GM04503 (cell line): Measurements from ENCODE around the gene MAPK14.

Experiments
- DNase-seq: peaks from one replicate; pipeline ENCODE4 v3.0.0-alpha.2; 2012; ENCODE audit warnings: low read depth

The MAPK14 gene

DNA sequence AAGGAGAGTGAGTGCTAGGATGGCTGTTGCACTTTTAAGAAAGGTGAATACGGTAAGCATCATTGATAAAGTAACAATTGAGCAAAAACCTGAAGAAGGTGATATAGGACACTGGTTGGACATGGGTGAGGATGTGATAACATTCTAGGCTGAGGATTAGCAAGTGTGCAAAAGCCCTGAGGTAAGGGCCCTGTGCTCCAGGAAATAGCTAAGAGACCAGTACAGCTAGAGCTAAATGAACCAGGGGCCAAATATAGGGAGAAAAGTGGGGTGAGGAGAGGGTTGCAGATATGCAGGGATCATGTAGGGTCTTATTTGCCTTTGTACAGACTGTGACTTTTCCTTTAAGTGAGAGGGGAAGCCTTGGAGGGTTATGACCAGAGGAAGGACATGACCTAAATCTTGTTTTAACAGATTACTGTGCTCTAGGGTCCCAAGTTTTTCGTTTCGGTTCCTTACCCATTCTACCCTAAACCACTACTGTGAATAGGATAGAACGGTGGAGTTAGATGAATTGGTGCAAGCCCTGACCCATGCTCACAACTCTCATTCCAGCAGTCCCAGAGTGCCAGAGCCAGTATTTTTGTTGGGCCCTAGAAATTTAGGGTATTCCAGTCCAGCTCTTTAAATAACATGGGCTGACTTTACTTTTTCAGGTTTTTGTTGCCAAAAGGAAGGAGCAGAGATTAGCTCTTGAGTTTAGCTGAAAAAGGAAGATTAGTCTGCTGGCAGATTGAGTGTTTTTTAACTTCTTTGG is 10.7 kb downstream of the MAPK14 start:
- no peak for DNase-seq

DNA sequence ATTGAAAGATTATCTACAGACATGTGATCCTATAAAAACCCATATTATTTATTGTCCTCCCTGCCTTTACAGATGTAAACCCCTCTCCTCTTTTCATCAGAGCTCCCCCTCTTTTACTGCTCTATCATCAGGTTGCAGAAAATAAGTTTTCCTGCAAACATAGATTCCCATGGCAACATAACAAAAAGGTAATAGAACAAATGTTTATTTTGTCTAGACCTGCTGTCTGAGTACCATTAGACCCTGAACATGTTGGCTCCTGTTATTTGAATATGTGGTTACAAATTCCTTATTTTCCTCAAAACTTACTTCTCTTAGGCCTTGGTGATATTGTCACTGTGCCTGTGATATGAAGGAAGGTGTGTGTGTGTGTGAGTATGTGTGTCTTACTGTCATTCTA is 11.5 kb downstream of the MAPK14 start:
- DNase-seq = no peak

DNA sequence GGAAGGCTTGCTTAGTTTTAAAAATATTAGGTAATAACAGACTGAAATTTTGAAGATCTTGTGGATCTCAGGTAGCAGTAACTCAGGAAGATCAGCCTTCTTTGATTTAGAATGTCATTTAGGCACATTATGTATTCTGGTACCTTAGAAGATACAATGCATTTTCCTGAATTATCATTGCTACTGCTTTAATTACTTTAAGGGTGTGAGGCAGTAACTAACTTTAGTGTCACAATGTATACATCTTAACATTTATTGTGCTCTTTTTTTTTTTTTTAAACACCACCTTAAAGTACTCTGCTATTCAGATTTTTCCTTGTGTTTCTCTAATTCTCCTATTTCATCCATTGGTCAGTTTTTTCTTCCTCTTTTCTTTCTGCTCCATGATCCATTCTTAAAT is 13.3 kb downstream of the MAPK14 start:
- DNase-seq = no peak

DNA sequence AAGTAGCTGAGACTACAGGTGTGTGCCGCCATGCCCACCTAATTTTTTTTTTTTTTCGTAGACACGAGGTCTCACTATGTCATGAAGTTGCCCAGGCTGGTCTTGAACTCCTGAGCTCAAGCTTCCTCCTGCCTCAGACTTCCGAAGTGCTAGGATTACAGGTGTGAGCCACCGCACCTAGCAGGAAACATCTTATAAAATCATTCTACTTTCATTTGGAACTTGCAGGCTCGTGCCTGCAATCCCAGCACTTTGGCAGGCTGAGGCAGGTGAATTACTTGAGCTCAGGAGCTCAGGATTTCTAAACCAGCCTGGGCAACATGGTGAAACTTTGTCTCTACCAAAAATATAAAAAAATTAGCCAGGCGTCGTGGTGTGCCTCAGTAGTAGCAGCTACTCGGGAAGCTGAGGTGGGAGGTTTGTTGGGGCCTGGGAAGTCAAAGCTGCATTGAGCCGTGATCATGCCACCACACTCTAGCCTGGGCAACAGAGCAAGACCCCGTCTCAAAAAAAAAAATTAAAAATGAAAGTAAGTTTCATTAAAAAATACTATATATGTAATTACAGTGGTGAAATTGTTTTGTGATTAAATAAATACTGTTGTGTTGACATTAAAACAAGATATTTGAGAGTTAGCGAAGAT is 15.1 kb downstream of the MAPK14 start:
- DNase-seq = no peak

DNA sequence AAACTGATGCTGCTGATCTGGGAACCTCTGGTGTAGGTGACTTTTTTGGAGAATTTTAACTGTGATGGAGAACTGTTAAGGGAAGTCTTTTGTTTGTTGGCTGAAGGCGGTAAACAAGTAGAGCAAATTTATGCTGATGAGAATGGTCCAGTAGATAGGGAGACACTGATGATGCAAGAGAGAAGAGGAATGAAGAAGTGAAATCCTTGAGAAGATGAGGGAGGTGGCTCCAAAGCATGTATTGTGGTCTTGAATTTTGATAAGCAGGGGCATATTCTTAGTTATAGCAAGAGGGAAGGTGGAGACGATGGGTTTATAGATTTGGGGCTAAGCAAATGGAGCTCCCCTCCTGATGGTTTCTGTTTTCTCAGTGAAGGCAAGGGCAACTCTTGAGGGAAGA is 22.0 kb downstream of the MAPK14 start:
- no peak for DNase-seq

DNA sequence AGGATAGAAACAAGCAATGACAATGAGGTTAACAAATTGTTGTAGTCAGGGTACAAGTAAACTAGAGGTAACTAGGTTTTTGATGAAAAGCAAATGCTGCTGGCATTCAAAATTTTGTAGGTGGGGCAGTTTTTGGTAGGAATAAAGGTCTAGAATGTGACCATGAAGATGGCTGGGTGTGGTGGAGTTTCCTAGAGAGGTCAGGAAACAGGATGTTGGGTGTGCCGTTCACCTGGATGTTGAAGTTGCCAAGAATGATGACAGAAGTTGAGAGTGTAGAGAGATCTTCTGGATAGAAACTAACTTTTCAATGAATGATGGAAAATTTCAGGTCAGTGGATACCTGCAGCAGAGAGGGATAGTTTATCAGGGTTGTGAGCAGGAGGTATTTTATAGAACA is 22.7 kb downstream of the MAPK14 start:
- DNase-seq = no peak

DNA sequence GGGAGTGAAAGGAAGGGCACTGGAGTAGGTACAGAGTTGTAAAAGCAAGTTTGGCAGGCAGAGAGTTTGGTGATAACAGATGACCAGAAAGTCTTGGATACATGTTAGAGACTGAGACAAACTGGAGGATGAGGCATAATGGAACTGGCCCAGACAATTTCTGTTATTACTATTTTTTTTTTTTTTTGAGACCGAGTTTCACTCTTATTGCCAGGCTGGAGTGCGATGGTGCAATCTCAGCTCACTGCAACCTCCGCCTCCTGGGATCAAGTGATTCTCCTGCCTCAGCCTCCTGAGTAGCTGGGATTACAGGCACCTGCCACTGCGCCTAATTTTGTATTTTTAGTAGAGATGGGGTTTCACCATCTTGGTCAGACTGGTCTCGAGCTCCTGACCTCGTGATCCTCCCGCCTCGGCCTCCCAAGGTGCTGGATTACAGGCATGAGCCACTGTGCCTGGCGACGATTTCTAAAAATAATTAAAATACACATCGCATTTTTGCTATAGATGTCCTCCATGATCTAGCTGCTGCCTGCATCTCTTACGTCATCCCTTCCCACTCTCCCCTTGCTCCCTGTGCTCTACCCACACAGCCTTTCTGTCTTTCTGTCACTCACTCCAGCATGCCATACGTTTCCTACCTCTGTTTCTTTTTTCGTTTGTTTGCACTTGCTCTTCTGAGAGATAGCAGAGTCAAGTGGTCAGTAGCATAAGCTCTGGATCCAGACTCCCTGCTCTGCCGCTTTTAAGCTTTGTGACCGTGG is 23.5 kb downstream of the MAPK14 start:
- no peak for DNase-seq

DNA sequence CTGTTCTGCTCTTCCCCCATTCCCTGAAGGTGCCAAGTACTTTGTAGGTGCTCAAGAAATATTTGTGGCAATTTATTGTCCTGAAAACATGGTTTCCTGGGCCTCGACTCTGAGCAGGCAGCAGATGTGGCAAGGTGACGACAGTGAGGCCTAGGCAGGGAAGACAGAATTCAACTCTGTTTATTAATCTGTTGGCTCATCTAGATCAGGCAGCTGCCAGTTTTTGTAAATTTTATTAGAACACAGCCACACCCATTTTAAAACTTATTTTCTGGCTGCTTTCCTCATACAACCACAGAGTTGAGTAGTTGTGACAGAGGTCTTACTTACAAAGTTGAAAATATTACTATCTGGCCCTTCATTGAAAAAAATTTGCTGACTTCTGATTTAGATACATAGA is 24.5 kb downstream of the MAPK14 start:
- DNase-seq = no peak

DNA sequence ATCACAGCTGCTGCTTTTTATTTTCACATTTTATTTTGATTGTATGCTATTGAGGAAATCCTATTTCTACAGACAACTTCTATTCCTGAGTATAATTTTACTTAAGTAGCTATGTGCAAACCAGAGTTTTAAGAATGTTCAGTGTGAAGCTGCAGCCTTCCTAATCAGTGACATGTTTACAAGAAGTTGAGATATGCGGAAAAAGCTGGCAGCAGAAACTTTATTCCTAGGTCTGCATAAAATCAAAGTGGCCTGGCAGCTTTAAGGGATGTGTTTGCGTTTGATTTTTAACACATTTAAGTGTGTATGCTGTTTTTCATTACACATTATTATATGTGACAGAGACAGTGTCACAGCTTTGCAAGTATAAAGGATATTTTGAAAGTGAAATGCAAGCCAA is 26.3 kb downstream of the MAPK14 start:
- no peak for DNase-seq

DNA sequence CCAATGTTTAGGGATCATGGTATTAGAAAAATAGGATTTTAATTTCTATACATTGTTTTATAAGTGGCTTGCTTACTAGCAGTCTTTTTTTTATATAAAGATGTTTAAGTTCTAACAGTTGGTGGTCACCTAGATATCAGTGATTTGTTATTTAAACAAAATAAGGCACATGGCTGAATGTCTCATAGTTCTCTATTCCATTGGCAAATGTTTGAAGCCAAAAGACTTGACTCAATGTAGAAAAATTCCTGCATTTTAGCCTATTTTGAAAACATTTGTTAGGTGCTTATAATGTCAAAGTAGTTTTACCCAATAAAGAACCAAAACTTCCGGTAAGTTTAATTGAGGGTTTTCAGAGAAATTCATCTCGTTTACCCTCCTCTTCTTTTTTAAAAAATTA is 26.8 kb downstream of the MAPK14 start:
- no peak for DNase-seq

DNA sequence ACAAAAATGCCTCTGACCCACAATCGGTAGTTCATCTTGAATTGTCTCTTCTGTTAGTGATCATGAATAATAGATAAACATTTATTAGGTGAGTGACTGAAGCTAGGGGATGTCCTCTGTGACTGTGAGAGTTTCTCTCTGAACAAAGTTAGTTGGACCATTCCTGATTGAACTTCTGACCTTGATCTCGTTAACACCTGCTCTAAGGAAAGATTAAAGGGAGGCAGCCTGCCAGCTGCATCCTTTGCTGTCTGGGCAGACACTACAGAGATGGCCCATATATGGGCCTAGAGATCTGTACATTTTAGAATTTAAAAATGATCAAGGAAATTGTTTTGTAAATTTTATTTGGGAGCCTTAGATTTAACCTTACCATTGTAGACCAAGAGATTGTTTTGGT is 27.3 kb downstream of the MAPK14 start:
- DNase-seq = no peak

DNA sequence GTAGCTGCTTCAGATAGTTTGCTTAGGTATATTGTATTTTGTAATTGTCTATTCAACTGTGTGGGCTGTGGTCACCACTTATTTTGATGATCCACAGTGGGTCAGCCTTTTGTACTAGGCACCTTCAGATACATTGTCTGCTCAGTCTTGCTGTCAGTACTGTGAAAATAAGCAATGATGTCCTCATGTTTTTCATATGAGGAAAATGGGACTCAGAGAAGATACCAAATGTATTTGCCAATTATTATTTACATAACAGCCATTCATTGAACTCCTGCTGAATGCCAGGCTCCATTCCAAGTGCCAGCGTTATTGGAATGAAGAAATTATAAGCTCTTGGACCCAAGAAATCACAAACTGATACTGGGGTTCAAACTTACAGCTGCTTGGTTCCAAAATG is 28.6 kb downstream of the MAPK14 start:
- DNase-seq = no peak

DNA sequence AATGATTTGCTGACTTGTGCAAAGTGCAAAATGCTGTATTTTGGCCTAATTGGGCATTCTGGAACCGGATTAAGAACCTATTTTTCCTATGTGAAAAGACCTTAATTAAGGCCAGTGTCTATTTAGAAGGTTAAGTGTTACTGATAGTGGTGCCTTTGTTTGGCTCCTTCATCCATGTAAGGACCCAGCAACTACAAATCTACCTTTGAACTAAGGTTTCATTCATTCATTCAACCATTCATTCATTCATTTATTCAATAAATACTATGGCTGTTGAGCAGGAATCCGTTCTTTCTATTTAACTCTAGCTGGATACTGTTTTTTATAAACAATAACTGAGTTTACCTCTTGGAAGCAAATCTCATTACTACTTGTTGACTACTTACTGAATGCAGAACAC is 33.6 kb downstream of the MAPK14 start:
- DNase-seq = no peak

DNA sequence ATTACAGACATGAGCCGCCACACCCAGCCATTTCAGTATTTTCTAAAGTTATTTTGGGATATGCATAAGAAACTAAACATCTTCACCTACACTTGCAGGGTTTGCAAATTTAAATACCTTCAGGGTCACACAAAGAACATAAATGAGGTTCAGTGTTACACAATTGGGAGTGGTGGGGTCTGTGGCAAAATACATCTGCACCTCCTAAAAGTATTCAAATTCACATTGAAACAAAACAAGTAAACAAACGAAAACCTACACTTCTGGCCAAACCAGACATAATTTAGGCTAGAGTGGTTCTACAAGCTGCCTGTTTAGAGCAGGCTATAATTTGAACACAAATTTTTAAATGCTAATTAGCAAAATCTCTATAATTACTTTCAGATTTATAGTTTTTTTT is 34.6 kb downstream of the MAPK14 start:
- DNase-seq = no peak

DNA sequence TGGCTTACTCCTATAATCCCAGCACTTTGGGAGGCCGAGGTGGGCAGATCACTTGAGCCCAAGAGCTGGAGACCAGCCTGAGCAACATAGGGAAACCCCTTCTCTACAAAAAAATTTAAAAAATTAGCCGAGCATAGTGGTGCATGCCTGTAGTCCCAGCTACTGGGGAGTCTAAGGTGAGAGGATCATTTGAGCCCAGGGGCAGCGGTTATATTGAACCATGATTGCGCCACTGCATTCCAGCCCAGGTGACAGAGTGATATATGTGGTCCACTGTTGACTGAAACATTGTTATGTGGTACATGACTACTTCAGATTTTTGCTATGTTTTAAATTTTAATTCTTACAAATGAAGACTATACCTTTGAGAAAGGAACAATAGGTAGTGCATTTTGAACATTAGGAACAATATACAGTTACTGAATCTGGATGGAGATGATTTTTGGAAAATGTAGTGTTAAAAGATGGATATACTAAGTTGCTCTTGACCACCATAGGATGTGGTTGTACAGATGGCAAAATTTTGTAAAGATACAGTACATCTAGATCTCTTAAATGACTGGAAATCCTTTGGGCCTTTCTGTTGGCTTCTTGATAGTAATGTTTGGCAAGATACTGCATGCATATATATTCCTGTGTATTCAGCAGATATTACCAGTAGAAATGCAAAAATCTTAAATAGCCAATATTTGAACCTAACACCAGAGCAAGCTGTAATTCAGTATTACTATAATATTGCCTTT is 35.9 kb downstream of the MAPK14 start:
- no peak for DNase-seq

DNA sequence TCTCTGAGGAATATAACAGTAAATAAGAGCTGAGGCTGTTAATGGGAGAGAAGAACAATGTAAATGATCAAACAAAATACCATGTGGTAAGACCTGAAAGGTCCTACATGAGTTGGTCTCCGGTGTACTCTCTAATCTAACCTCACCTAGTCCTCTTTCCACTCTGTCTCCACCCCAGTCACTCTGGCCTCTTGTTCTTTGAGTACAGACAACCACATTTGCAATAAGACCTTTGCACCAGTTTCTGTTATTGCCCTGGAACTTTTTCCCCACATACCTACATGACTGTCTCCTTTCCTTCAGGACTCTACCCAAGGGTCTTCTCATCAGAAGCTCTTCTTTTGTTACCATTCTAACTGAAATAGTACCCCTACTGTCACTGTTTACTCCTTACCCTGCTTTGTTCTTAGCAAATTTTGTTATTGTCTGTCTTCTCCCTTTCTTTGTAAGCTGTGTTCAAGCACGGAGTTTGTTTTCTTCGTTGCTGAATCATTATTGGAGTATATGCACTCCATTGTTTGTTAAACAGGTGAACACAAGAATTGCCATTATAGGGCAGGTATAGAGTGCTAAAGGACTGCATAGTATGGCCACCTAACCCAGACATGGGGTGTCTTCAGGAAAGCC is 37.3 kb downstream of the MAPK14 start:
- DNase-seq = no peak

DNA sequence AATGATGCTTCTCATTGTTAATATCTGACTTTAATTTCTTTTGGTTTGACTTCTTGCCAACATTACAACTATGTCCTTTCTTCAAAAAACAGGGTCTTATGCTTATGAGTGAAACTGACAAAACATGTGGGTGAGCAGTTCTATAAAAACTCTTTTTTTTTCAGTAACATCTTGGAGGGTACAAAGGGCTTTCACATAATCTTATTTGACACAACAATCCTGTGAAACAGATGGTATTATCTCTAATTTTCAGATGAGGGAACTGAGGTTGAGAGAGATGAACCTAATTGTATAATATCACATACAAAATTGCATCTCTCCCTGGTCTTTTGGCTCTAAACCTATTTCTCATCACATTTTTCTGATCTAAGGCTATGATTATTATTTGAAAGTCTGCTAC is 38.3 kb downstream of the MAPK14 start:
- DNase-seq = no peak

DNA sequence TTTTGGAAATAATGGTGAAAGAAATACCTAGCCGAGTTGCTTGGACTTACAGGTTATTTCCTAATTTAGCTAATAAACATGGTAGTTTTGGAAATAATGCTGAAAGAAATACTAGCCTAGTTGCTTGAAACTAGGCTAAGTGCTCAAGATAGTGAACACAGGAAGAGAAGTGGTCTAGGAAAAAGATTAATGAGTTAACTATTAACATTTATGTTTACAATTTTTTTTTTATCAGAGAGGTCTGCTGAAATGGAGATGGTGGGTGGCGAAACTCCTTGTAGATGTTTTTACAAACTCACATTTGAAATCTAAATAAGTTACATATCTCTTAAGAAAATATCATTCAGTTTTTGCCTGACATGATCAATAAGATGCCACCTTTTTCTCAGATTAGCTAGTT is 39.2 kb downstream of the MAPK14 start:
- no peak for DNase-seq

DNA sequence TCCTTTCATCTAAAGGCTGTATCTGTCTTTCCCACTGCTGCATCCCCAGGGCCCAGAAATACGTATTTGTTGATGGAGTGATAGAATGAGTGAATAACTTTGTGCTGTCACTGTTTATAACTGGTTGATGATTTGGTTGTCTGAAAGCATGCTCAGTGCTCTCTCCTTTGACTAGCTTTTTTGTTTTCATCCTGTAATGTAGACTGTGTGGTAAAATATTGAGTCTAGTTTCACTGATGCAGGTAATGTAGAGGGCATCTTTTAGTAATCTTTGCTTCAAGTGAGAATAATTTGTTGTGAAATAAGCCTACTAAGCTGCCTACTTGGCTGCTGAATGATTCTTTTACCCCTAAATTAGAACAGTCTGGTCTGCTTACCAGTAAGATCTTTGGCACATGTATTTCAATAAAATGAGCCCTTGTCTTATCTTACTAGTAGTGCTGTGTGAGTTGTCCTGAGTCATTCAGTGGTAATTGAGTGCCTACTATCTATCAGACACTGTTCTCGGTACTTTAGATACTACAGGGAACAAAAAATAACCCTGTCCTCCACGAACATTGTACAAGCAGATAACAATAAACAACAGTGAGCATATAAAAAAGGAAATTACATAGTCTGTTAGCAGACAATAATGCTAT is 39.9 kb downstream of the MAPK14 start:
- DNase-seq = no peak

DNA sequence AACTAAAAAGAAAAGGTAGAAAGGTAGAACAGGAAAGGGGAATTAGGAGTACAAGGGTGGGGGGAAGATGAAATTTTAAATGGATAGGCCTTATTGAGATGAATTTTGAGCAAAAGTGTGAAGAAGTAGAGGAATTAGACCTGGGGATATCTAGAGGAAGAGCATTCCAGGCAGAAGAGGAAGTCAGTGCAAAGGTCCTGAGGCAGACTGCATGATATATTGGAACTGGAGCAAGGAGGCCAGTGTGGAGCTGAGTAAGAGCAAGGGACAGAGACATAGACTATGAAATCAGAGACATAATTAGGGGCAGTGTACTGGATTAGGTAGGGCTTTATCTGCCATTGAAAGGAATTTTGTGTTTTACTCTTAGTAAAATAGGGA is 40.4 kb downstream of the MAPK14 start:
- no peak for DNase-seq

DNA sequence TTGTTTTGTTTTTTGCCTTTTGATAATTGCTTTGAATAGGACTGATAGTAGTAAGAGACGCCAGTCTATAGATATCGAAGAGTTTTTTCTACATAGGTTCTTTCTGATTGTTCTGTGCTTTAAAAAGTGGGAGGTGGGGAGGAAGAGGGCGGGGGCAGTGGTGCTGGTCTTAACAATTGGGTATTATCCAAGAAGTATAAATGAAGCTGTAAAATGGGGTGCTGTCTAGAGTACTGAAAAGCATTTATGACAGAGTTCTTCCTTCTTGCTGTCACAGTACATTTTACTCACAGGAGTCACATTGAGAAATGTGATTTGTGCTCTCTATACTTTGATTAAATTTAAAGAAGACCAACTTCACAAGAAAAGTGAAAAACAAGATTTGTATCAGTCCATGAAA is 41.0 kb downstream of the MAPK14 start:
- DNase-seq = no peak

DNA sequence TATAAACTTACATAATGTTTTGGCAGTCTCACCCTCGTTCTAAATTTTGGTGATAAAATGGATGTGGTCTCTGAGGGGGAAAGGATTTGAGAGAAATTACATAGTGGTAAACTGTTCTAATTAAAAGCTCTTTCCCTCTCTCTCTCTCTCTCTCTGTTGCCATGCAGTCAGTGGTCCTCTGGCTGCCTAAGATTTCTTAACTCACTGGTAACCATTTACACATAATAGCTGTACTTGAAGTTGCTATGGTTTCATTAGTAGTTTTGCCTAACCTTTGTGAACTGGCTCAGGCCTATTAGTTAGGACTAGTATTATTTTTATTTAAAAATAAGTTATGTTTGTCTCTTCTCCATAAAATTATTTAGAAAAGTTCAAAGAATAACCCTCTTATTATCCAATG is 42.0 kb downstream of the MAPK14 start:
- DNase-seq = no peak
